GM12878 (cell line): ENCODE results near the gene SNF8. TPM values are rescaled to one million over a fixed set of nuclear protein-coding genes. Genes with fewer than 3 reads are reported as not detected.

Source experiments
- ATAC-seq: fragments of 200-7000 bp; cut with Tn5 transposase; 3 replicates; pipeline ENCODE4 v1.9.1; 2020; ENCODE audit warnings: mild to moderate bottlenecking, moderate library complexity
- BruUV-seq: library from RNA; stranded (reverse); fragments of 400-500 nt; replicated peaks from 2 replicates; lab custom pipeline; 2021; lab: Mats Ljungman, UMichigan
- CTCF ChIA-PET: fragments of 300-600 bp; sonication (Branson Sonifier 250); formaldehyde crosslinking; extraction: SDS; loops from one replicate; lab custom pipeline; 2021; ENCODE audit warnings: inconsistent platforms; lab: Yijun Ruan, JAX
- POLR2A ChIA-PET: fragments of 350-600 bp; formaldehyde crosslinking; extraction: SDS; loops from one replicate; lab custom pipeline; 2021; ENCODE audit warnings: inconsistent platforms; lab: Charles Lee
- RAD21 ChIA-PET: fragments of 300-600 bp; sonication (Branson Sonifier 250); formaldehyde crosslinking; loops from one replicate; lab custom pipeline; 2023; ENCODE audit warnings: antibody characterized with exemption; ENCODE audit not compliant: unreplicated experiment; lab: Charles Lee
- SMC1A ChIA-PET: fragments of 300-600 bp; sonication (Branson Sonifier 250); formaldehyde crosslinking; loops from one replicate; lab custom pipeline; 2023; ENCODE audit not compliant: unreplicated experiment, uncharacterized antibody; lab: Charles Lee
- DNase-seq: peaks from one replicate; pipeline ENCODE4 v3.0.0-alpha.2; 2011; ENCODE audit warnings: low read depth, low spot score
- FAIRE-seq: peaks from 3 replicates; lab custom pipeline; 2011; peaks lifted over from hg19 to GRCh38; lab: Jason Lieb, UNC
- H2AFZ ChIP-seq: 2 replicates; pipeline ENCODE4 v1.6.0; 2011; ENCODE audit warnings: low read depth, low read length, control low read depth; ENCODE audit not compliant: control insufficient read depth
- H3K27ac ChIP-seq: 2 replicates; pipeline ENCODE4 v1.5.1; 2011; ENCODE audit warnings: control low read depth; ENCODE audit not compliant: control insufficient read depth, insufficient read depth
- H3K27me3 ChIP-seq, 2 experiments: replicated peaks in 1 of 2; 2 replicates each; pipeline versions ENCODE4 v1.6.0 to v1.6.1; 2011; ENCODE audit warnings: low read length in 1 of 2; ENCODE audit not compliant: control insufficient read depth in 2 of 2, insufficient read depth in 2 of 2
- H3K36me3 ChIP-seq, 2 experiments: 2 replicates each; pipeline ENCODE4 v1.5.1; 2011; ENCODE audit warnings: low read length in 1 of 2; ENCODE audit not compliant: control insufficient read depth in 2 of 2, insufficient read depth in 2 of 2
- H3K4me1 ChIP-seq: 2 replicates; pipeline ENCODE4 v1.6.1; 2011; ENCODE audit warnings: mild to moderate bottlenecking, low read length, moderate library complexity, mixed read lengths; ENCODE audit not compliant: control insufficient read depth, insufficient read depth
- H3K4me2 ChIP-seq: 2 replicates; pipeline ENCODE4 v1.6.0; 2011; ENCODE audit warnings: control low read depth; ENCODE audit not compliant: control insufficient read depth, insufficient read depth
- H3K4me3 ChIP-seq: fragments of 200-600 bp; sonication (generic); 2 replicates; pipeline ENCODE4 v1.5.1; 2016
- H3K79me2 ChIP-seq: 2 replicates; pipeline ENCODE4 v1.6.0; 2011; ENCODE audit warnings: low read length; ENCODE audit not compliant: control insufficient read depth, insufficient read depth
- H3K9ac ChIP-seq: 2 replicates; pipeline ENCODE4 v1.8.0; 2011; ENCODE audit warnings: low read length, control low read depth, mixed read lengths; ENCODE audit not compliant: control insufficient read depth, insufficient read depth
- H3K9me3 ChIP-seq: replicated peaks from 3 replicates; pipeline ENCODE4 v1.5.1; 2011; ENCODE audit warnings: mild to moderate bottlenecking, low read length; ENCODE audit not compliant: control insufficient read depth, insufficient read depth
- H4K20me1 ChIP-seq: 2 replicates; pipeline ENCODE4 v1.6.0; 2011; ENCODE audit not compliant: control insufficient read depth, insufficient read depth
- ATF7 ChIP-seq: fragments of 450-650 bp; IDR thresholded peaks from 2 replicates; pipeline ENCODE4 v1.6.1; 2016; ENCODE audit warnings: low read depth, mild to moderate bottlenecking
- BCL3 ChIP-seq: IDR thresholded peaks from 2 replicates; pipeline ENCODE4 v1.6.1; 2011; ENCODE audit warnings: borderline replicate concordance, low read depth, mild to moderate bottlenecking, moderate library complexity, low read length; ENCODE audit not compliant: insufficient read depth, poor library complexity, severe bottlenecking
- CBFB ChIP-seq: IDR thresholded peaks from 2 replicates; pipeline ENCODE4 v1.6.1; 2016; ENCODE audit warnings: antibody characterized with exemption, low read depth
- IKZF1 ChIP-seq: fragments of 450-650 bp; conservative IDR thresholded peaks from 2 replicates; pipeline ENCODE4 v1.6.1; 2017; ENCODE audit warnings: antibody characterized with exemption, mild to moderate bottlenecking
- JUND ChIP-seq: IDR thresholded peaks from 2 replicates; pipeline ENCODE4 v1.6.1; 2012; ENCODE audit warnings: low read depth, mild to moderate bottlenecking, low read length, improper control_type of control experiment, moderate library complexity
- MEF2A ChIP-seq: IDR thresholded peaks from 2 replicates; pipeline ENCODE4 v1.6.1; 2011; ENCODE audit warnings: low read depth, mild to moderate bottlenecking, low read length, moderate library complexity; ENCODE audit not compliant: insufficient read depth
- MXI1 ChIP-seq: fragments of 150-350 bp; IDR thresholded peaks from 2 replicates; pipeline ENCODE4 v1.6.1; 2011; ENCODE audit warnings: low read depth, mild to moderate bottlenecking, inconsistent platforms, low read length, improper control_type of control experiment
- NR2F1 ChIP-seq: fragments of 450-650 bp; conservative IDR thresholded peaks from 2 replicates; pipeline ENCODE4 v1.6.1; 2017; ENCODE audit warnings: mild to moderate bottlenecking
- RBBP5 ChIP-seq: fragments of 200-600 bp; sonication (generic); conservative IDR thresholded peaks from 2 replicates; pipeline ENCODE4 v1.6.1; 2016
- RELA ChIP-seq: fragments of 450-650 bp; IDR thresholded peaks from 2 replicates; pipeline ENCODE4 v1.8.0; 2014; ENCODE audit warnings: borderline replicate concordance; ENCODE audit not compliant: partially characterized antibody
- SMAD5 ChIP-seq: IDR thresholded peaks from 2 replicates; pipeline ENCODE4 v1.6.1; 2016; ENCODE audit warnings: antibody characterized with exemption, low read depth
- SUPT20H ChIP-seq: IDR thresholded peaks from 2 replicates; pipeline ENCODE4 v1.6.1; 2011; ENCODE audit warnings: low read depth, mild to moderate bottlenecking, low read length, moderate library complexity, borderline replicate concordance; ENCODE audit not compliant: control insufficient read depth
- ZBTB11 ChIP-seq: fragments of 450-650 bp; formaldehyde crosslinking; IDR thresholded peaks from 2 replicates; pipeline ENCODE4 v1.5.0; 2022; ENCODE audit warnings: mild to moderate bottlenecking, missing genetic modification characterization
- ZBTB4 ChIP-seq: fragments of 450-650 bp; formaldehyde crosslinking; IDR thresholded peaks from 2 replicates; pipeline ENCODE4 v1.4.0; 2022; ENCODE audit warnings: mild to moderate bottlenecking, moderate library complexity
- WGBS: methylation state at CpG from one replicate; pipeline ENCODE4 v1.1.6; 2016; ENCODE audit warnings: low lambda C conversion rate; ENCODE audit not compliant: insufficient replicate concordance, insufficient coverage; ENCODE audit errors: missing lambda C conversion rate; 5-methylcytosine and 5-hydroxymethylcytosine counted together
- in situ Hi-C: fragments of 300-500 bp; cut with MboI; formaldehyde crosslinking; loops from 9 replicates; pipeline ENCODE4 v1.14.3; 2018; ENCODE audit warnings: mixed read lengths
- intact Hi-C: fragments of 100-400 bp; cut with micrococcal nuclease; formaldehyde crosslinking; loops from one replicate; pipeline ENCODE4 v1.14.2; 2022; ENCODE audit not compliant: unreplicated experiment
- polyA plus RNA-seq, 11 experiments: library from polyadenylated mRNA; depleted of rRNA in 4 of 11; unstranded in 6 of 11; stranded (reverse) in 5 of 11; fragments of >200 nt; fragmentation: Nextera tagmentation in 4 of 11; fragmentation: Illumina TruSeq in 1 of 11; extraction: Ambion mirVana in 4 of 11; extraction: Trizol in 1 of 11; gene quantifications; 1 replicate in 1 of 11; 2 replicates in 10 of 11; pipeline versions ENCODE4 v1.2.1 to v1.2.3, GENCODE V29; 2011 to 2016; ENCODE audit warnings: inconsistent platforms in 2 of 11, missing spikeins in 2 of 11, low read depth in 1 of 11
- total RNA-seq, 4 experiments: library from RNA; depleted of rRNA in 3 of 4; stranded (reverse); fragments of >200 nt in 3 of 4; fragmentation: Illumina TruSeq in 1 of 4; extraction: Trizol in 1 of 4; gene quantifications; 2 replicates each; pipeline versions ENCODE4 v1.2.1 to v1.2.3, GENCODE V29; 2013 to 2021
- TF ChIP-seq, protein P1 (sequence below): IDR thresholded peaks from 2 replicates; pipeline ENCODE4 v1.6.1; 2012; ENCODE audit warnings: low read depth, low read length, improper control_type of control experiment

SNF8 gene
- total and polyA plus RNA-seq, 10 of the 15 experiments (the other 5 are each of a cell fraction or from before 2014, with no cell fraction given) = 6.1 to 228 (median 95.6) TPM

DNA sequence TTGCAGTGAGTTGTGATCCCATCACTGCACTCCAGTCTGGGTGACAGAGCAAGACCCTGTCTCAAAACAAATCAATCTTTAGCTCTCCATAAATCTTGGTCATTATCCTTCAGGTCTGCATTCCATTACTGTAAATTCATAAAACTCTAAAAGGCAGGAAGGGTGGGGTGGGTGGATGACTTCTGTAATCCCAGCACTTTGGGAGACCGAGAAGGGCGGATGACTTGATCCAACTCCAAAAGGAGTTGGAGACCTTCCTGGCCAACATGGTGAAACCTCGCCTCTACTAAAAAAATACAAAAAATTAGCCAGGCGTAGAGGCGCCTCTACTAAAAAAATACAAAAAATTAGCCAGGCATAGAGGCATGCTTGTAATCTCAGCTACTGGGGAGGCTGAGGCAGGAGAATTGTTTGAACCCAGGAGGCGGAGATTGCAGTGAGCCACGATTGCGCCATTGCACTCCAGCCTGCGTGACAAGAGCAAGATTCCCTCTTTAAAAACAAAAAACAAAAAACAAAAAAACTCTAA is 38.6 kb downstream of the SNF8 start:
- in situ Hi-C loops = no loop called here
- Histone ChIP-seq H3K27me3 (no peaks in the 10 kb centered on the region), H2AFZ (no peak overlapping the region), H4K20me1 (no peaks in the 10 kb centered on the region), H3K9ac (no peak overlapping the region), H3K79me2 (peaks cover 34% of the 10 kb centered on the region), H3K4me2 (no peak overlapping the region), H3K4me3 (no peak overlapping the region), H3K36me3 (peaks cover 0 to 2% of the 10 kb centered on the region in 2 experiments; a peak in 2 of 4 replicates), H3K27ac (no peak overlapping the region), H3K9me3 (no peaks in the 10 kb centered on the region), H3K4me1 (peaks cover 2% of the 10 kb centered on the region; the same call in 1 of the 2 replicates)
- DNase-seq (no peak), ATAC-seq (no peak), FAIRE-seq (no peak)
- ChIA-PET RAD21 (interaction anchor here (1.2 kb wide), 1 partner anchor 13 kb away, joined by 3 read pairs; the partner anchor contains the start of gene ATP5MC1), CTCF (interaction anchor here (1.0 kb wide), 1 partner anchor 21 kb away, joined by 3 read pairs; no protein-coding TSS in a partner anchor), SMC1A (interaction anchor here (1.1 kb wide), 1 partner anchor 11 kb away, joined by 3 read pairs; no protein-coding TSS in a partner anchor), POLR2A (interaction anchor here (0.6 kb wide), 1 partner anchor 11 kb away, joined by 3 read pairs; no protein-coding TSS in a partner anchor)
- intact Hi-C loops = no loop called here
- BruUV-seq = no TSS peak
- 85% methylated on average over 9 of the region's 9 CpGs for WGBS
- TF ChIP-seq MEF2A = no peak
- TF ChIP-seq, protein P1, sequence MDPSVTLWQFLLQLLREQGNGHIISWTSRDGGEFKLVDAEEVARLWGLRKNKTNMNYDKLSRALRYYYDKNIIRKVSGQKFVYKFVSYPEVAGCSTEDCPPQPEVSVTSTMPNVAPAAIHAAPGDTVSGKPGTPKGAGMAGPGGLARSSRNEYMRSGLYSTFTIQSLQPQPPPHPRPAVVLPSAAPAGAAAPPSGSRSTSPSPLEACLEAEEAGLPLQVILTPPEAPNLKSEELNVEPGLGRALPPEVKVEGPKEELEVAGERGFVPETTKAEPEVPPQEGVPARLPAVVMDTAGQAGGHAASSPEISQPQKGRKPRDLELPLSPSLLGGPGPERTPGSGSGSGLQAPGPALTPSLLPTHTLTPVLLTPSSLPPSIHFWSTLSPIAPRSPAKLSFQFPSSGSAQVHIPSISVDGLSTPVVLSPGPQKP = no peak
- no peak for TF ChIP-seq IKZF1
- TF ChIP-seq SMAD5 = no peak
- no peak for TF ChIP-seq ZBTB11 (CRISPR knock-in tag)
- TF ChIP-seq ZBTB4 (CRISPR knock-in tag) = no peak
- no peak for TF ChIP-seq RBBP5
- no peak for TF ChIP-seq SUPT20H
- TF ChIP-seq ATF7 = no peak
- no peak for TF ChIP-seq BCL3
- TF ChIP-seq CBFB = no peak
- no peak for TF ChIP-seq RELA
- TF ChIP-seq JUND = no peak
- TF ChIP-seq NR2F1 = no peak
- no peak for TF ChIP-seq MXI1
